Measurements from ENCODE around the gene SPDEF. TPM values are rescaled to one million over a fixed set of nuclear protein-coding genes. Genes with fewer than 3 reads are reported as not detected.

SPDEF gene
- total RNA-seq, 2 experiments from 2014 or later, result not detected

DNA sequence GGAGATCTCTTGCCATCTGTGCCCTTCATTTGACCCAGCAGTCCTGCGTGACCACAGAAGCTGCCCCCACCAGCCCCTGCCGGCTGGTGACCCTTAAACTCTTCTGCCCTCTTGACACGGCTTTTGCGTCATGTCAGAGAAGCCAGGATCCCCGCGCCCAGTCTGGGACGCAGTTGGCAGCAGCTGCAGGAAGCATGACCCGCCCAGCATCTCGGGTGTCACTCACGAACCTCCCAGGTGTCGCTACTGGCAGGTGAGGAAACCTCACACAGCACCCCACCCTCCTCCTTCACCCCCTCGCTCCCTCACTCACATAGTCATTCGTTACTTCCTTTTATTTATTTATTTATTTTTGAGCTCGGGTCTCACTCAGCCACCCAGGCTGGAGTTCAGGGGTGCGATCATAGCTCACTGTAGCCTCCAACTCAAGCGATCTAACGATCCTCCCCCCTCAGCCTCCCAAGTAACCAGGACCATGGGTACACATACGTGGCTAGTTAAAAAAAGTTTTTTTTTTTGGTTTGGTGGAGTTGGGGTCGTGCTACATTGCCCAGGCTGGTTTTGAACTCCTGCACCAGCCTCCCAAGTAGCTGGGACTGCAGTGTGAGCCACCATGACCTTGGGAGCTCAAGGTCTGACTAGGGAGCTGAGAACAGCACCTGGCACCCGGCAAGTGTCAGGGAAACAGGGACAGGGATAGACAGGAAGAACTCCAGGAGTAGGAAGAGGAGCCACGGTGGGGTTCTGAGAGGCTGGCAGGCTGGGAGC is 14.1 kb upstream of the SPDEF start:
- Mint-ChIP-seq H3K9me3 (no peaks in the 10 kb centered on the region), H3K27me3 (peaks cover 5% of the 10 kb centered on the region), H3K4me3 (no peak overlapping the region), H3K36me3 (ENCODE audit: low read depth) (no peaks in the 10 kb centered on the region), H3K4me1 (ENCODE audit: low read depth) (no peaks in the 10 kb centered on the region), H3K27ac (no peak overlapping the region)
- TF ChIP-seq, protein P1, sequence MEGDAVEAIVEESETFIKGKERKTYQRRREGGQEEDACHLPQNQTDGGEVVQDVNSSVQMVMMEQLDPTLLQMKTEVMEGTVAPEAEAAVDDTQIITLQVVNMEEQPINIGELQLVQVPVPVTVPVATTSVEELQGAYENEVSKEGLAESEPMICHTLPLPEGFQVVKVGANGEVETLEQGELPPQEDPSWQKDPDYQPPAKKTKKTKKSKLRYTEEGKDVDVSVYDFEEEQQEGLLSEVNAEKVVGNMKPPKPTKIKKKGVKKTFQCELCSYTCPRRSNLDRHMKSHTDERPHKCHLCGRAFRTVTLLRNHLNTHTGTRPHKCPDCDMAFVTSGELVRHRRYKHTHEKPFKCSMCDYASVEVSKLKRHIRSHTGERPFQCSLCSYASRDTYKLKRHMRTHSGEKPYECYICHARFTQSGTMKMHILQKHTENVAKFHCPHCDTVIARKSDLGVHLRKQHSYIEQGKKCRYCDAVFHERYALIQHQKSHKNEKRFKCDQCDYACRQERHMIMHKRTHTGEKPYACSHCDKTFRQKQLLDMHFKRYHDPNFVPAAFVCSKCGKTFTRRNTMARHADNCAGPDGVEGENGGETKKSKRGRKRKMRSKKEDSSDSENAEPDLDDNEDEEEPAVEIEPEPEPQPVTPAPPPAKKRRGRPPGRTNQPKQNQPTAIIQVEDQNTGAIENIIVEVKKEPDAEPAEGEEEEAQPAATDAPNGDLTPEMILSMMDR (IDR thresholded peaks at IDR 0.05), result no peak
- ChIA-PET POLR2A (interaction anchor here (1.5 kb wide), 1 partner anchor 10 kb away, joined by 5 read pairs; no protein-coding TSS in a partner anchor), CTCF (interaction anchor here (2.3 kb wide), 1 partner anchor 111 kb away, joined by 7 read pairs; no protein-coding TSS in a partner anchor)
- intact Hi-C loops (cut with micrococcal nuclease), result no loop called here
- no peak for DNase-seq
- ATAC-seq, result no peak

DNA sequence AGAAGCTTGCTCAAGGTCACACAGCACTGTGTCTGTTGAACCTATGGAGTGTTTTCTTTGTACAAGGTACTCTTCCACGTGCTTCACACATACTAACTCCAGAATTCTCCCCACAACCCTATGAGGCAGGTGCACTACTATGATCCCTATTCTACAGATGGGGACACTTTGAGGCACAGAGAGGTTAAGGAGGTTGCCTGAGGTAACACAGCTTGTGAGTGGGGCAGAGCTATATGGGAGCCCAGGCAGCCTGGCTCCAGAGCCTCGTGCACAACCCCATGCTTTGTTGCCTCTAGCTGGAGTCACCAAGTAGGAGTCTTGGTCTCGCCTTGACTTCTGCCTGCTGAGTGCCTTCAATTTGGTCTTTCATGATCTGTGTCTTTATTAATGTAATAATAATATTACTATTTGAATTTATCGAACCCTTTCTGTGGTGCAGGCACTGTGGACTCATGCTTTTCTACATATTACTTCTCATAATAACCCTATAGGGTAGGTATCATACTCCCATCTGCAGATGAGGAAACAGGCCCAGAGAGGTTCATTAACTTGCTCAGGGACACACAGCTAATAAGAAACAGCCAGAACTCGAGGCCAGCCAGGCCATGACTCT is 13.3 kb upstream of the SPDEF start:
- Mint-ChIP-seq H3K27ac (no peak overlapping the region), H3K4me3 (no peak overlapping the region), H3K4me1 (ENCODE audit: low read depth) (no peaks in the 10 kb centered on the region), H3K9me3 (no peaks in the 10 kb centered on the region), H3K36me3 (ENCODE audit: low read depth) (no peaks in the 10 kb centered on the region), H3K27me3 (peaks cover 5% of the 10 kb centered on the region)
- TF ChIP-seq, protein P1 (IDR thresholded peaks at IDR 0.05), result no peak
- ATAC-seq, result no peak
- intact Hi-C loops (cut with micrococcal nuclease), result no loop called here
- ChIA-PET CTCF (interaction anchor here (2.3 kb wide), 1 partner anchor 110 kb away, joined by 7 read pairs; no protein-coding TSS in a partner anchor), POLR2A (interaction anchor here (1.5 kb wide), 1 partner anchor 10 kb away, joined by 3 read pairs; no protein-coding TSS in a partner anchor)
- DNase-seq, result no peak

DNA sequence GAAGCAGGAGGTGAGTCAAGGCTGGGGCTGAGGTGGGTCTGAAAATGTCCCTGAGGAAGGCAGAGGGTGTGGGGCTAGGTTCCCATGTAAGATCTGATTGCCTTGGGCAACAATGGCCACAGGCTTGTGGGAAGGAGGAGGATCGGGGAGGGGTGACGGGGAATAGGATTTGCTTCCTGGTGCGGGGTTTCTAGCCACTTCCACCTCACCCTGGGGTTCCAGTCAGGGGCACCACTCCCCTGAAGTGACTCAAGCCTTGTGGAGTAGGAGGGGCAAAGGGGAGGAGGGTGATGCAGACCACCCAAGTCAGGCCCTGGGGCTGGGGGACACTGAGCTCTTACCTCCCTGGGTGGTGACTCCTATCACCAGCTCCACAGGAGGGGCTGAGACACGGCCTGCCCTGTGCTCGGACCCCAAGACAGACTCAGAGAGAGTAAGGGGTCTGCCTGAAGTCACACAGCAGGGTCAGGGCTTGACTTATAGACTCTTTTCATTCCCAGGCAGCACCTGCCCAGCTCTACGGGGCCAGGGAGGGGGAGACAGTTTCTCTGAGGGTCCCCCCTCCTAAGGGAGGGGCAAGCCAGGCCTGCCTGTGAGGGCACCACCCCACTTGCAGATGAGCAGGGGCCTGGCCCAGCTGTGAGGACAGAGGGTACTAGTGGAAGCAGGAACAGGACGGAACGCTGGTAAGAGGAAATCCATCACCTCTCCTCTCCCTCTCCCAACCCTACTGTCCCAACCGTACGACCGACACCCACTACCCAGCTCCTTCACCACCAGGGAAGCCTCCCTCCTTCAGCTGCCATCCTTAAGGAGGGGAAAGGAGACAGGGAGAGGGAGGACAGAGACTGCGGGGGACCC is 12.4 kb upstream of the SPDEF start:
- no peaks in the 10 kb centered on the region for H3K9me3 Mint-ChIP-seq

DNA sequence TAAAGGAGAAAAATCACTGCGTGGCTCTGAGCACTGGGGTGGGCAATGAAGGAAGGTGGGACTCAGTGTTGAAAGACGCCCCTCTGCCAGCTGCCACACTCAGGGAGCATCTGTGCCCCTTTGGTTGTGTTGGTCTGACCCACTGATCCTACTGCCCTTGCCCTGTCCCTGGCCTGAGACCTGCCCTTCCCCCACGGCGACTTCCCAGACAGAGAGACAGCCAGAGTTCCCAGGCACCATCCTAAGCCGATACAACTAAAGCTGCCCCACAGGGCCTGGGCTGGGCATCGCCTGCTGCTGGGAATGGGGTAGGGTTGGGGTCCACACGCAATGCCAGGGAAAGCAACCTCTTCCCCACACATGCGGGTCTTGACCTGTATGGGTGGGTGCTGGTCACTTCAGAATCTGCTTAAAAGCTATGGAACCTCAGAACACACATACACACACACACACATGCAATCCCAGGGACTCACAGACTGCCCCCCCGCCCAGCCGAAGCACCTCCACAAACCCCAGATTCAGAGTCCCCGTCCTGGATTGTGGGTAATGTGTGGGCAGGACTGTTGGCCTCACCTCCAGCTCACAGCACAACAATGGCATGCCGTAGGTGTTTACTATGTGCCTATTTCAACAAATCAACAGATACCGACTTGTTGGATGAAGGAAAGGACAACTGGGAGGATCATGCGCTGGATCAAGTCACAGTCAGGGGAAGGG is 10.9 kb upstream of the SPDEF start:
- no peak for ATAC-seq
- Mint-ChIP-seq H3K36me3 (ENCODE audit: low read depth) (no peaks in the 10 kb centered on the region), H3K4me3 (no peak overlapping the region), H3K27ac (no peak overlapping the region), H3K4me1 (ENCODE audit: low read depth) (no peaks in the 10 kb centered on the region), H3K9me3 (no peaks in the 10 kb centered on the region), H3K27me3 (peaks cover 5% of the 10 kb centered on the region)
- no peak for DNase-seq
- POLR2A ChIA-PET, result no interaction called here
- TF ChIP-seq, protein P1 (IDR thresholded peaks at IDR 0.05), result no peak
- intact Hi-C loops (cut with micrococcal nuclease), result no loop called here
- CTCF ChIA-PET, result no interaction called here

More for the DNA sequence above, 12.4 kb upstream of the SPDEF start:
- intact Hi-C loops (cut with micrococcal nuclease), result no loop called here
- DNase-seq (no peak), ATAC-seq (no peak)
- Mint-ChIP-seq H3K36me3 (ENCODE audit: low read depth) (no peaks in the 10 kb centered on the region), H3K4me3 (no peak overlapping the region), H3K4me1 (ENCODE audit: low read depth) (no peaks in the 10 kb centered on the region), H3K27me3 (peaks cover 5% of the 10 kb centered on the region), H3K27ac (no peak overlapping the region)
- POLR2A ChIA-PET, result interaction anchor here (1.5 kb wide), 1 partner anchor 11 kb away, joined by 3 read pairs; no protein-coding TSS in a partner anchor
- TF ChIP-seq, protein P1 (IDR thresholded peaks at IDR 0.05), result no peak
- CTCF ChIA-PET, result interaction anchor here (2.3 kb wide), 1 partner anchor 109 kb away, joined by 7 read pairs; no protein-coding TSS in a partner anchor

All from activated CD8-positive, alpha-beta T cell treated with anti-CD3 and anti-CD28 coated beads for 36 hours (primary cell).